Panc1 (cell line): ENCODE results near the gene DSCAM. TPM values are rescaled to one million over a fixed set of nuclear protein-coding genes. Genes with fewer than 3 reads are reported as not detected.

Experiments used
- ATAC-seq: fragments of 200-7000 bp; cut with Tn5 transposase; 2 replicates; pipeline ENCODE4 v1.9.1; 2020; ENCODE audit warnings: mild to moderate bottlenecking, moderate library complexity
- BruUV-seq: library from RNA; stranded (reverse); fragments of 400-500 nt; replicated peaks from 2 replicates; lab custom pipeline; 2021; lab: Mats Ljungman, UMichigan
- CTCF ChIA-PET: fragments of 300-600 bp; sonication (Branson Sonifier 250); formaldehyde crosslinking; loops from one replicate; lab custom pipeline; 2022; ENCODE audit warnings: antibody characterized with exemption; lab: Charles Lee
- POLR2A ChIA-PET: fragments of 300-600 bp; sonication (Branson Sonifier 250); formaldehyde crosslinking; loops from one replicate; lab custom pipeline; 2022; ENCODE audit warnings: antibody characterized with exemption; lab: Charles Lee
- DNase-seq: peaks from one replicate; pipeline ENCODE4 v3.0.0-alpha.2; 2010; ENCODE audit warnings: low read depth, low spot score
- H3K27ac ChIP-seq: 2 replicates; pipeline ENCODE4 v1.5.1; 2011; ENCODE audit warnings: mild to moderate bottlenecking, low read length, inconsistent platforms
- H3K27me3 ChIP-seq: fragments of 200-500 bp; sonication (Bioruptor generic); 2 replicates; pipeline ENCODE4 v1.6.0; 2014; ENCODE audit warnings: low read length, inconsistent platforms; ENCODE audit not compliant: control insufficient read depth, insufficient read depth
- H3K36me3 ChIP-seq: fragments of 200-500 bp; sonication (Bioruptor generic); 2 replicates; pipeline ENCODE4 v1.5.1; 2014; ENCODE audit warnings: inconsistent platforms, mild to moderate bottlenecking, low read length, moderate library complexity; ENCODE audit not compliant: control insufficient read depth, insufficient read depth
- H3K4me1 ChIP-seq: 2 replicates; pipeline ENCODE4 v1.5.1; 2011; ENCODE audit warnings: inconsistent platforms, mild to moderate bottlenecking, low read length, moderate library complexity; ENCODE audit not compliant: control insufficient read depth, insufficient read depth
- H3K4me3 ChIP-seq, 2 experiments: 2 replicates each; pipeline ENCODE4 v1.5.1; 2011 to 2012; ENCODE audit warnings: low read depth in 2 of 2, low read length in 2 of 2, mild to moderate bottlenecking in 2 of 2, inconsistent platforms in 1 of 2, moderate library complexity in 1 of 2
- H3K9me3 ChIP-seq: fragments of 200-500 bp; sonication (Bioruptor generic); 2 replicates; pipeline ENCODE4 v1.5.1; 2014; ENCODE audit warnings: low read depth, mild to moderate bottlenecking, inconsistent platforms, low read length, moderate library complexity; ENCODE audit not compliant: control insufficient read depth, insufficient read depth
- POLR2AphosphoS5 ChIP-seq: IDR thresholded peaks from 2 replicates; pipeline ENCODE4 v1.6.1; 2012; ENCODE audit warnings: mild to moderate bottlenecking, low read depth, low read length, moderate library complexity
- SIN3A ChIP-seq: IDR thresholded peaks from 2 replicates; pipeline ENCODE4 v1.6.1; 2012; ENCODE audit warnings: low read depth, mild to moderate bottlenecking, low read length, moderate library complexity, borderline replicate concordance; ENCODE audit not compliant: insufficient read depth
- TCF7L2 ChIP-seq: IDR thresholded peaks from 2 replicates; pipeline ENCODE4 v1.6.1; 2011; ENCODE audit warnings: mild to moderate bottlenecking, low read depth, low read length, inconsistent platforms
- in situ Hi-C: cut with HindIII; loops from 2 replicates; pipeline ENCODE4 v1.10.0; 2016; ENCODE audit warnings: low sequenced_read_pairs, low pct_unique_long_range_greater_than_20kb
- intact Hi-C: fragments of 100-400 bp; cut with micrococcal nuclease; formaldehyde crosslinking; loops from one replicate; pipeline ENCODE4 v1.10.0; 2022; ENCODE audit not compliant: unreplicated experiment
- total RNA-seq: library from RNA; stranded (reverse); gene quantifications from one replicate; pipeline ENCODE4 v1.2.1, GENCODE V29; 2021; ENCODE audit not compliant: unreplicated experiment
- TF ChIP-seq, protein P1 (sequence below): fragments of 450-650 bp; IDR thresholded peaks from 2 replicates; pipeline ENCODE4 v1.5.1; 2017; ENCODE audit warnings: mild to moderate bottlenecking
- TF ChIP-seq, protein P2 (sequence below), 2 experiments: IDR thresholded peaks; 2 replicates each; pipeline ENCODE4 v1.6.1; 2011 to 2012; ENCODE audit warnings: low read depth in 2 of 2, control low read depth in 1 of 2, low read length in 1 of 2, mild to moderate bottlenecking in 1 of 2, moderate library complexity in 1 of 2; ENCODE audit not compliant: insufficient read depth in 1 of 2

DSCAM gene
- total RNA-seq, 1 experiment from 2014 or later: not detected

DNA sequence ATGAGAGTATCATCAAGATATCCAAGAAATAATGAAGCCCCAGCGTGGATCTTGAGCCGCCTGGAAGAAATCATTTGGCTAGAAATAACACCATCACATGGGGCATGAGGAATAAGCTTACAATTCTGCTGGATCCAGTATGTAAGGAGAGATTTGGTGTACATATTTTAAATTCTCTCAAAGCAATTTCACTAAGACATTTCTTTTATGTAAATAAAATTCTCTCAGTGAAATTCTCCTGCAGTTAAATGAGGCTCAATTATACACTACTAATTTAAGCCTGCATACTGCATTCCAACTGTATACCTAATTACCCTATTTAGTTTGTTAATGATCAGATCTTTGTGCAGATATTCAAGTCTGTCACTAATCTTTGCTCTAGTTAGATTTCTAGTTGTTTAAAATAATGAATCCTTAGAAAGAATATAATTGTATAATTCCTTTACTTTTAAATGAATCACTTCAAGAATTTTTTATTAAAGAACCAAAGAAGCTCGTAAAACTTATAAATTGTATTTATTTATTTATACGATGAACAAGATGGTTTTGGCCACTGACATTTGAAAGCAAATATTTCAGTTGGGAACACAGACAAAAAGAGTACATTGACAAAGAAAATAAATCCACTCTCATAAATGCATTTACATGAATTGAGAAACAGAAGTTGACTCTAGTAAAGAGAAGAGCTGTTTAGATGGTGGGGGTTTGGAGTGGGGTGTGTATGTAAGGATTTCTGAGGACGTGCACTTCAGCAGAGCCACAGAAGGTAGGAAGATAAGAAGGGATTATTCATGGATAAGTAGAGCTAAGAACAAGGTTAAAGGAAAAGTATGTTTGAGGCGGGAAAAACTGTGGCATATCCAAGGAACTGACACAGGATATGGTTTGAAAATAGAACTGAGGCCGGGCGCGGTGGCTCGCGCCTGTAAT, 466.8 kb downstream of the DSCAM start:
- Histone ChIP-seq H3K36me3 (no peaks in the 10 kb centered on the region), H3K27ac (no peak overlapping the region), H3K4me3 (no peak overlapping the region), H3K4me1 (no peaks in the 10 kb centered on the region), H3K27me3 (no peaks in the 10 kb centered on the region), H3K9me3 (no peaks in the 10 kb centered on the region)
- TF ChIP-seq TCF7L2 (no peak), POLR2AphosphoS5 (no peak), SIN3A (no peak)
- TF ChIP-seq, protein P1, sequence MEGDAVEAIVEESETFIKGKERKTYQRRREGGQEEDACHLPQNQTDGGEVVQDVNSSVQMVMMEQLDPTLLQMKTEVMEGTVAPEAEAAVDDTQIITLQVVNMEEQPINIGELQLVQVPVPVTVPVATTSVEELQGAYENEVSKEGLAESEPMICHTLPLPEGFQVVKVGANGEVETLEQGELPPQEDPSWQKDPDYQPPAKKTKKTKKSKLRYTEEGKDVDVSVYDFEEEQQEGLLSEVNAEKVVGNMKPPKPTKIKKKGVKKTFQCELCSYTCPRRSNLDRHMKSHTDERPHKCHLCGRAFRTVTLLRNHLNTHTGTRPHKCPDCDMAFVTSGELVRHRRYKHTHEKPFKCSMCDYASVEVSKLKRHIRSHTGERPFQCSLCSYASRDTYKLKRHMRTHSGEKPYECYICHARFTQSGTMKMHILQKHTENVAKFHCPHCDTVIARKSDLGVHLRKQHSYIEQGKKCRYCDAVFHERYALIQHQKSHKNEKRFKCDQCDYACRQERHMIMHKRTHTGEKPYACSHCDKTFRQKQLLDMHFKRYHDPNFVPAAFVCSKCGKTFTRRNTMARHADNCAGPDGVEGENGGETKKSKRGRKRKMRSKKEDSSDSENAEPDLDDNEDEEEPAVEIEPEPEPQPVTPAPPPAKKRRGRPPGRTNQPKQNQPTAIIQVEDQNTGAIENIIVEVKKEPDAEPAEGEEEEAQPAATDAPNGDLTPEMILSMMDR: no peak
- TF ChIP-seq, protein P2, sequence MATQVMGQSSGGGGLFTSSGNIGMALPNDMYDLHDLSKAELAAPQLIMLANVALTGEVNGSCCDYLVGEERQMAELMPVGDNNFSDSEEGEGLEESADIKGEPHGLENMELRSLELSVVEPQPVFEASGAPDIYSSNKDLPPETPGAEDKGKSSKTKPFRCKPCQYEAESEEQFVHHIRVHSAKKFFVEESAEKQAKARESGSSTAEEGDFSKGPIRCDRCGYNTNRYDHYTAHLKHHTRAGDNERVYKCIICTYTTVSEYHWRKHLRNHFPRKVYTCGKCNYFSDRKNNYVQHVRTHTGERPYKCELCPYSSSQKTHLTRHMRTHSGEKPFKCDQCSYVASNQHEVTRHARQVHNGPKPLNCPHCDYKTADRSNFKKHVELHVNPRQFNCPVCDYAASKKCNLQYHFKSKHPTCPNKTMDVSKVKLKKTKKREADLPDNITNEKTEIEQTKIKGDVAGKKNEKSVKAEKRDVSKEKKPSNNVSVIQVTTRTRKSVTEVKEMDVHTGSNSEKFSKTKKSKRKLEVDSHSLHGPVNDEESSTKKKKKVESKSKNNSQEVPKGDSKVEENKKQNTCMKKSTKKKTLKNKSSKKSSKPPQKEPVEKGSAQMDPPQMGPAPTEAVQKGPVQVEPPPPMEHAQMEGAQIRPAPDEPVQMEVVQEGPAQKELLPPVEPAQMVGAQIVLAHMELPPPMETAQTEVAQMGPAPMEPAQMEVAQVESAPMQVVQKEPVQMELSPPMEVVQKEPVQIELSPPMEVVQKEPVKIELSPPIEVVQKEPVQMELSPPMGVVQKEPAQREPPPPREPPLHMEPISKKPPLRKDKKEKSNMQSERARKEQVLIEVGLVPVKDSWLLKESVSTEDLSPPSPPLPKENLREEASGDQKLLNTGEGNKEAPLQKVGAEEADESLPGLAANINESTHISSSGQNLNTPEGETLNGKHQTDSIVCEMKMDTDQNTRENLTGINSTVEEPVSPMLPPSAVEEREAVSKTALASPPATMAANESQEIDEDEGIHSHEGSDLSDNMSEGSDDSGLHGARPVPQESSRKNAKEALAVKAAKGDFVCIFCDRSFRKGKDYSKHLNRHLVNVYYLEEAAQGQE (IDR thresholded peaks at IDR 0.05; ENCODE audit: insufficient read depth in 1 of 2, low read depth in 2 of 2, low read length in 1 of 2): no peak
- BruUV-seq: no TSS peak
- in situ Hi-C loops: no loop called here
- ATAC-seq: no peak
- intact Hi-C loops: no loop called here
- CTCF ChIA-PET: no interaction called here
- POLR2A ChIA-PET: no interaction called here
- no peak for DNase-seq

DNA sequence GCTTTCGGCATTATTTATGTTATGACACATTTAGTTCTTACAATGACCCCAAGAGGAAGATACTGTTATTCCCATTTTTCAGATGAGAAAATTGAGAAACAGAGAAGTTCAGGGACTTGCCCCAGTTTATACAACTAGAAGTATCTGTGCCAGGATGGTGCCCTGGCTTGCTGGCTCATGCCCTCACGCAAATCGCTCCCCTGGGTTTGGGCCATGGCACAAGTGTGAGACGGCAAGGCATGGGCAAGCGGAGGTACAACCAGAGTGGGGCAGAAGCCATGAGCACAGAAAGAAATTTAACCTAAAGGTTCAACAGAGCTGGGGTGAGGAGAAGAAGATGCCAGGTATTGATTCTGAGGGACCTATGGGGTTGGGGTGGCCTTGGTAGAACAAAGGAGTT, 469.8 kb downstream of the DSCAM start:
- no peak overlapping the region for H3K4me3 ChIP-seq
- no peaks in the 10 kb centered on the region for H3K27me3 ChIP-seq
- BruUV-seq: no TSS peak
- in situ Hi-C loops (no loop called here), intact Hi-C loops (no loop called here)
- H3K36me3 ChIP-seq: no peaks in the 10 kb centered on the region
- CTCF ChIA-PET: no interaction called here
- no peaks in the 10 kb centered on the region for H3K9me3 ChIP-seq
- no peaks in the 10 kb centered on the region for H3K4me1 ChIP-seq
- DNase-seq (no peak), ATAC-seq (no peak)
- TF ChIP-seq, protein P2 (IDR thresholded peaks at IDR 0.05; ENCODE audit: insufficient read depth in 1 of 2, low read depth in 2 of 2, low read length in 1 of 2): no peak
- no peak for TF ChIP-seq SIN3A
- TF ChIP-seq POLR2AphosphoS5: no peak
- TF ChIP-seq, protein P1: no peak
- TF ChIP-seq TCF7L2: no peak
- POLR2A ChIA-PET: no interaction called here
- H3K27ac ChIP-seq: no peak overlapping the region
